NCI-H1105 (cell line): Measurements from ENCODE around the gene KLK1.

Experiments
- DNase-seq: peaks from one replicate; lab custom pipeline; 2025; lab: John Stamatoyannopoulos, UW

KLK1 gene

DNA sequence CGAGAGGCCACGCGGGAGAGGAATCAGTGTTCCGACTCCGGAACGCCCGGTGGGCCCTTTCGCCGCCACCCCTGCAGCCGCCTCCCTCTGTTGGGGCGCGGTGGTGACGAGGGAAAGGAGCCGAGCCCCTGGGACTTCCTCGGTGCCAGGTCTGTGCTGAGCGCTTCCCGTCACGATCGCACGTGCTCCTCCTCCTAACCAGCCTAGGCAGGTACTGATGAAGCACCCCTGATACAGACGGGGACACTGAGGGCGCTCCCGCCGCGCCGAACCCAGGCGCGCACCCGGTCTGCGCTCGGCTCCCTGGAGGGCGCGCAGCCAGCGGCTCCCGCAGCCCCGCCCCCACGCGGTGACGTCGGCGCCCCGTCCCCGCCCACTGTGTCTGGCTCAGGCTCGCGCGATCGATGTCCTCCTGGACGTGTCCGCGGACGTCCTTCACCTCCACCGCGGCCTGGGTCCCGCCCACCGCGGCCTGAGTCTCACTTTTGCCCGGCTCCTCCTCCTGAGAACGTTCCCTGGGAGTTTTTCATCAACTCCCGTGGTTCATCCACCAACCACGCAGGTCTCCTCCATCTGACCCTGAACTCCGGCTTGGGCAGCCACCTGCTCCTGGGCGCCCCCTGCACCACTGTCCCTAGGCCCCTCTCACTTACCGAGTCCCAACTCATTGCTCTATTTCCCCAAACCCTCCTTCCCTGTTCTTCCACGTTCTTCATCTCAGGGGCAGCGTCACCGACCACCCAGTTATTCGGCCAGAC, 12.4 kb upstream of the KLK1 start:
- DNase-seq: peak; percentile 70

DNA sequence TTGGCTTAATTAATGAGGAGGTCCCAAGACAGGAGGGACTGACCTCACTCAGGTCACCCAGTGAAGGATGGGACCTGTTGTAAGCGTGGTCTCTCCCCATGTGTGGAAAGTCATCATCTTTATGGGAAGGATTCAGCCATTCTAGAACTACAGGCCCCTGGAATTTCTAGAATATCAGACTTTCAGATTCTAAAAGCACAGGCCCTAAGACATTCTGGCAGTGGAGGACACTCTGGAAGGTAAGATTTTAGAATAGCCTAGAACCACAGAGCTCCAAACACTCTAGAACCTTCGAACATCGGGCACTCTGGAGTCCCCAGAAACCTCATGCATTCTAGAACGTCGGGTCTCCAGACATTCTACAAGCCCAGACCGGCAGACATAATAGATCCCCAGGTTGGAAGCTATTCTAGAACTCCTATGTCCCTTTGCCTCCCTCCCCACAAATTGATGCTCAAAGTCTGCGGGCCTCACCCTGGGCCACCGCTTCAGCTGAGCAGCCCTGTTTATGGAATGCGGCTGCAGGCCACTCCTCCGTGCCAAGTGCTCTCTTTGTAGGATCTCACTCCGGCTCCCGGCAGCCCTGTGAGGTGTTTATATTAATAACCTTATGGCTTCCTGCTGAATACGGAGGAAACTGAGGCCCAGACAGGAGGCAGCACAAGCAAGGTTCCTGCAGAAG, 11.7 kb upstream of the KLK1 start:
- DNase-seq: peak; percentile 14

DNA sequence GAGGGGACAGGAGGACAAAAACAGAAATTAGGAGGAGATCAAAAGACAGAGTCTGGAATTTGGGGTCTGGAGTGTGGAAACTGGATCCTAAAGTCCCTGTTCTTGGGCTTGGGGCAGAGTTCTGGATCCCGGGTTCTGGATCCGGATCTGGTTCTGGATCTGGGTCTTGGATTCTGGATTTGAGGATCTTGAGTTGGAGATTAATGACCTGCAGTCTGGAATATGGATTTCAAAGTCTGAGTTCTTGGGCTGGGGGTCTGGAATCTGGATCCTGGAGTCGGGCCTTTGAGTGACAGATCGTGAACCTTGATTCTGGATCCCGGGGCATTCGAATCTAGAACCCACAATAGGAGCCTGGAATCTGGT, 10.2 kb upstream of the KLK1 start:
- no peak for DNase-seq

DNA sequence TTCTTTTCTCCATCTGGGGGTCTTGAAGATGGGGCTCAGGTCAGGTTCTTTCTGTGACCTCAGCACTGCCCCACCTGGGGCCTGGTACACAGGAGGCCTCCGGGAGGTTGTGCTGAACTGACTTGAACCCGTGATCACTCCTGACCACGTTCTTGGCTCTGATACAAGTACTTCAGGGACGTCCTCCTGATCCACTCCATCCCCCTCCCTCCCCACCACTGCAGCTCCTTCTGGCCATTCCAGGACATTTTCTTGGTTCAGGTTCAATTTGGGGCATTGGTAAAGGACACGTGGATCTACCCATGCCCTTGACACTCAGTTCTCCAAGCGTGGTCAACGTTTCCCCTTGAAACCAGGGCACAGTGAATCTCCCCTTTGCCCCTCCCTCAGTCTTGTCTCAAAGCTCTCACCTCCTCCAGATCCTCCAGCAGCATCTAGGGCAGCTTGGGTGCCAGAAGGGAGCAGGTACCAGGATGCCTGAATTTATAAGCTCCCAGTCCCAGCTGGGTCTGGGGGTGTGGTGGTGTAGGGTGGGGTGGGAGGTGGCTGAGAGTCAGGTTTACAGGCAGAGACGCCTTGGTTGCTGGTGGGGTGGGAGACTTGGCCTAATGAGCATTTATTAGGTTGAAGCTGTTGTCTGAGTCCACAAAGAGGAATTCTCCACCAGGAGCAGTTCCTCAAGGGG, 9.7 kb upstream of the KLK1 start, which contains the start of gene KLK15:
Gene KLK15, minus strand, starts transcription at position 458 of the 685 bp plus-strand sequence. CDS start 2,082 bp downstream, outside the sequence.
- DNase-seq: no peak

DNA sequence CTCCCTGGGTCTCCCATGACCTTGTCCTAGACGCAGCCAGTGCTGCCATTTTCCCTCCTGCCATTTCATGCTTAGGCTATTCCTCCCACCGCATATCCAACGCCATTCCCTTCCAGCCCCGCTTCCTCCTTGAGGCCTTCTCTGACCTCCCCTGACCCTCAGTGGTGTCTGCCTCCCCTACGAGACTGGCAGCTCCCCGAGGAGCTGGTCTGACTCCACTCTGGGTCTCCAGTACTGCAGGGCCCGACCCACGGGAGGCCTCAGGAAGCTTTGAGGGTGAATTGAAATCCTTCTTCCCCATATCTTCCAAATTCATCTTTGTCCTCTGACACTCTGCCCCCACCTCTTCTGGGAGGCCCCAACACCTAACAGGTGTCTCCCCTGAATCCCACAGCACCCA, 9.1 kb upstream of the KLK1 start:
- DNase-seq: no peak

DNA sequence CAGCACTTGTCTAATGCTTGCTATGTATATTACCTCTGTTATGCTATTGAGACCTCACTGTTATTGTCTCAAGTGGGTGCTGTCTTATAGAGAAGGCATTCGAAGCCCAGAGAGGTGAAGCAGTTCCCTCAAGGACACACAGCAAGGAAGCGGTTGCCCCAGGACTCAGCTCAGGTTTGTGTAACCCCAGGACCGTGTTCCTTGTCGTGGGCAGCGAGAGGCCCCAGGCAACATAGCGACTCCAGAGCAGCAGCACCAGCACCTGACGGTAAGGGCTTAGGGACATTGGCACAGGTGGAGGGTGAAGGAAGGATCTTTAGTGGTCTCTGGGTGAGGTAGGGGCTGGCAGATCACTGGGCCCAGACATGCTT, 7.4 kb upstream of the KLK1 start:
- no peak for DNase-seq

DNA sequence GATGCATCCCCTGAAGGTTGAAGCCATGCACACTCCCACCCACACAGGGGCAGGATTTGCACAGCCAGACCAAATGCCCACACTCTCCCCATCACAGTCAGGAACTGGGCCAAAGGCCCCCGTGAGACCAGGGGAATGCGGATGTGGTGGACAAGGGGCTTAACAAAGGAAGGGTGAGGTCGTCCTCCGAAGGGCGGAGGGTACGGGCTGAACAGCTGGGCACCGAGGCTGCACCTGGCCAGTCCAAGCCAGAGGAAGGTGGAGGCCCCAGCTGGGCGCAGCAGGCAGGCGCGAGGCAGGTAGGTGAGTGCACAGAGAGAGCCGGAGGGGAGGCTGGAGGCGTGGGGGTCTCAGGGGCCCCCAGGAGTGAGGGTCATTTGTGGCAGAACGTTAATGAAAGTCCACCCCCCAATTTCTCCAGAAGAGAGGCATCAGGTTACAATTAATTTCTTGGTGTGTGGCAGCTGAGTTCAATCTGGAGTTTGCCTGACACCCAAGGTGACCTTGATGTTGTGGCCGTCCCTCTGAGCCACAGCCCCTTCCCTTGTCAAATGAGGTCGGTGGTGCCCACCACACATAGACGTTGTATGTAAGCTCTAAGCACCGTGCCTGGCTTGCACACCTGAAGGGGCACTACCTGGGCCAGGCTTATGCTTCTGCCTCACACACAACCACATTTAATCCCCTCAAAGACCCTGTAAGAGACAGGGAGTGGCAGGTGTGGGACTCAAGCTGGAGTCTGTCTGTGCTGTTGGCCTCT, 6.9 kb upstream of the KLK1 start:
- DNase-seq: no peak

DNA sequence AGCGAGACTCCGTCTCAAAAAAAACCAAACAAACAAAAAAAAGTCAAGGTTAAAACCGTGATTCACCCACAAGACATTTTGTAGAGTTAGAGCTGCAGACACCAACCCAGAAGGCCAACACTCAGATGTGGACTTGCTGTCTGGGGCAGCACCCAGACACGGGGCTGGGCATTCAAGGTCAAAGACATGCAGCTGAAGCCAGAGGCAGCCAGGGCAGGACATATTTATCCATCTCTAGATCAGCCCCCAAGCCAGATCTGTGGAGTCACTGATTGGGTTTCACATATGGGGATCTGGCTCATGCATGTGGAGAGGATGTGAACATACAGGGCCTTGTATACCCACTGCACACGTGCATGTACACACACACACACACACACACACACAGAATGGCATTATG, 6.2 kb upstream of the KLK1 start:
- no peak for DNase-seq

DNA sequence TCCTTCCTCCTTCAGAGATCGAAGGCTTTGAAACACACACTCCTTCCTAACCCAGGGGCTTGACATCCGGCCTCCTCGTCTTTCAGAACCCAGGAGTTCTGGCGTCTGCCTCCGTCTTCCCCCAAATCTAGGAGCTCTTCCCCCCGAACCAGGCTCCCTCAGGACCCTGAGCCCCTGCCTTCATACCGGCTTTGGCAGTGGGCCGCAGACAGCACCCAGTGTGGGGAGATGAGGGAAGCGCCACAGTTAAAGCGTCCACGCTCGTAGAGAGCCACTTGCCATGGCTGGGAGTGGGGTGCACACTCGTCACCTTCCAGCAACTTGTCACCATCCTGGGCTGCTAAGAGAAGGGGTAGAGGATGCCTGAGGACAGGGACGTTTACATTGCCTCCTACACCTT, 3.9 kb upstream of the KLK1 start:
- no peak for DNase-seq

DNA sequence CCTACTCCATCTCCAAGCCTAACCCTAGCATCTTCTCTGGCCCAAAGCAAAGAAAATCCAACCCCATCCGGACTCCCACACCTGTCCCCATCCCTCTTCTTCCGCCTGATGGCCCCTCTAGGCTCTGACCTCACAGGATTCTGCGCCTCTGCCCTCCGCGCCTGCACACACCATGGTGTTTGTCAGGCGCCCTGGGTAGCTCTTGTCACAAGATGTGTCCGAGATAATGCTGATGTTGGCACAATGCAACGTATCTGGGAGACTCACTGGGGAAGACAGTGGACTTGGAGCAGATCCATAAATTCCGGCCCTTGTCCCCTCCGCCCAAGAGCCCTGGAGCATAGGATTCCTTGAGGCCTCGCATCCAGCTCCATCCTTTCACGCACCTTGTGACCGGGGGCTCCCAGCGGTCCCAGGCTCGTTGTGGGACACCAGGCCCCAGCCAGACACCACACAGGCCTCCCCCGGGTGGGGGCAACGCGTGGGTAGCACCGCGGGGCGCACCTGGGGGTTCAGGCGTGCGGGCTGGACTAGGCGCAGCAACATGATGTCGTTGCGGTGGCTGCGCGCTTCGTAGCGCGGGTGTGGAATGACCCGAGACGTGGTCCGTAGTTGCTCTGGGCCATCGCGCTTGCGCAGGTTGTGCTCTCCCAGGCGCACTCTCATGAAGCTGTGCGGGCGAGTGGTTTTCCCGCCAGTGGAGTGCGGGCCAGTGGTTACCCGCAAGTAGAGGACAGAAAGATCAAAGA, 3.1 kb upstream of the KLK1 start:
- DNase-seq: no peak

DNA sequence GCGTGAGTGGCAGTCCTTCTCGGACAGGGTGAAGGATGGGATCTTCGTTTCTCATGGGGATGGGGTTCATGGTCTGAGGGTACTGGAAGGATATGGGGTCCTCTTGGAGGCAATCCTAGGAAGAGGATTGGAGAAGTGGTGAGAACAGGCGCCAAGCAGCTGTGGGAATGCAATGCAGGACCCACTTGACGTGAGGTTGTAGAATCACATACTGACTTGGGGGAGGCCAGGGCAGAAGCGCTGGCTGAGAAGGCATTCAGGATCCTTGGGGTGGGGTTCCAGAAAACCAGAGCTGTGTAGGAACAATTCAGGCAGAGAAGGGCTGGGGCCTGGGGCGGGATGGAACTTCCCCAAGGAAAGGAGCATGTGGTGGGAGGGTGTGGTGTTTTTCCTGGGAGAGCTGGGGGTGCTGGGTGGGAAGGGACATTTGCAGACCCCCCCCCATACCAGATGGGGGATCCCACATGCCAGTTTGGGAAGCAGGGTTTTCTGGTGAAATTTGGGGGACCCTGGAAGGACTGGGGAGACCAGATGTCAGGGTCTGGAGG, 852 bp downstream of the KLK1 start:
- DNase-seq: no peak

DNA sequence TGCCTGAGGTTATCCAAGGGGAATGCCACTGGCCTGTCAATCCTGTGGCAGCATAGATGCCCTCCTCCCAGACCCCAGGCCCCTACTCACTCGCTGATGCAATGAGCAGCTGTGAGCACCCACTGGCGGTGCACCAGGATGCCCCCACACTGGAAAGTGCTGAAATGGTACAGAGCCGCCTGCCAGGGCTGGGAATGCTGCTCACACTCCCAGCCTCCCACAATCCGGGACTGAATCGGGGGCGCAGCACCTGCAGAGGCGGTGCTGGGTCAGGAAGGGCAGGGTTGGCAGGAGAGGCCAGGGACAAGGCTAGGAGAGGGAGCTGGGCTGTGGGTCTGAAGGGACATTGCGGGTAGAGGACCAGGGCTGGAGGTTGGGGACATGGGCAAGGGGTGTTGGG, 2.0 kb downstream of the KLK1 start:
- DNase-seq: no peak

DNA sequence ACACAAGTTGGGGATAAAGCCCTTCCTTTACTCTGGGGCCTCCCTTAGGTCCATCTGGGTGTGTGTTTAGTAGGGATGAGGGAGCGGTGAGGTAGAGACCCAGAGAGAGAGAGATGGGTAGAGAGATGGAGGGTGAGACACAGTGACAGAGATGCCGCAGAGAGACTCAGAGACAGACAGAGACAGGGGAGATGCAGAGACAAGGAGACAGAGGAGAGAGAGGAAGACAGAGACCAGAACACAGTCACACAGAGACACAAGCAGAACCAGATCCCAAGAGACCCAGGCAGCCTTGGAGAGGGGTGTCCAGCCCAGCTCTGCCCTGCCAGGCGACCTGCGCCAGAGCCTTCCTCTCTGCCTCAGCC, 2.4 kb downstream of the KLK1 start:
- no peak for DNase-seq

DNA sequence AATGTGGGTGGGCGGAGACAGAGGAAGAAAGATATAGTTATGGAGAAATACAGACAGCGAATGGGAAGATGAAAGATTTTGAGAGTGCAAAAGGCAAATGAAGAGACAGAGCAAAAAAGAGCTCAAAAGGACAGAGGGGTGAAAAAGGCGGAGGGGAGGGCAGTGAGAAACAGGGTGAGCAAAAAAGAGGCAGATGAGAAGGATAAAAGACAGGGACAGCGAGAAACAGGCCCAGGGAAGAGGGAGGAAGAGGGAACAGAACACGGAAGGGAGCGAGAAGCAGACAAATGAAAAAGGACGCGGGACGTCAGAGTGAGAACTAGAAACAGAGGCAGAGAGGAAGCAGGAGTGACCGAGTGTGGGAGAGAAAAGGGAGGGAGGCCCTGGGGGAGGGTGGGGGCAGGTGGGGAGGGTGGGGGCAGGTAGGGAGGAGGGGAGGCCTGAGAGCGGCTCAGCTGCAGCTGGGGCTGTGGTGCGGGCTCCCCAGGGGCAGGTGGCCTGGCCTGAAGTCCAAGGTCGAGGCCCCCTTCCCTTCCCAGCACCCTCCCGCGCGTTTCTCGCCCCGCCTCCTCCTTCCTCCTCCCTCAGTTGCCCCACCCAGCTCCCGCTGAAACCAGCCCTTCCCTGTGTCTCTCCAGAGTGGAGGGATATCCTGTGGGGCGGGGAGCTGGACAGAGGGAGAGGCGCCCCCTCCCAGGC, 2.9 kb downstream of the KLK1 start:
- no peak for DNase-seq

DNA sequence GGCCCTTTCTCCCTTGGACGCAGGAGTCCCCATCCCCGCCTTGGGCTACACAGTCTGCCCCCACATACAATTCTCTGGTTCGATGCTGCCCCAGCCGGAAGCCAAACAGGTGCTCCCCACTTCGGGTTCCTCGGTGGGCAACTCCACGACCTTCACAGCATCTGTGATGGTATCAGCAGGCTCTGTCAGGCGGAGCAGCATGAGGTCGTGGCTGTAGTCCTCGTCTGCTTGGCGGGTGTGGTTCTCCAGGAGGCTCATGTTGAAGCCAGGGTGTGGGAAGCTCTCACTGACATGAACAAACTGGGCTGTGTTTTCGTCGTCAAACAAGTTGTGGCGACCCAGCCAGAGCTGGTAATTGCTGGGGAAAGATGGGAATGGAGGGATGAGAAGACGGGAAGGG, 3.5 kb downstream of the KLK1 start:
- DNase-seq: no peak

DNA sequence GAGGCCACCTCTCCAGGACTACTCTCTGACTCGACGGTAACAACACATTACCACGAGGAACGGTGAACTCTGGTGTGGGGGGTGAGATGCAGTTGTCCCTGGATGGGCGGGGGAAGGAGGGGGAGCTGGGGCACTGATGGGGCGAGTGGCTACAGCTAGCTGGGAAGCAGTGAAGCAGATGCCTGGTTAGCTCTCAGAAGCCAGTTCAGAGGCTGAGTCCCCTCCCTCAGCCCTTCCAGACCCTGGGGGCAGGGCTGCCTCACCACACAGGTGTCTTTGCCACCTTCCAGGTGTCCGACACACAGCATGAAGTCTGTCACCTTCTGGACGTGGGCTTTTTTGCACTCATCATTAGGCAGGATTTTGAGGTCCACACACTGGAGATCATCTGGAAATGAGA, 4.0 kb downstream of the KLK1 start:
- no peak for DNase-seq

DNA sequence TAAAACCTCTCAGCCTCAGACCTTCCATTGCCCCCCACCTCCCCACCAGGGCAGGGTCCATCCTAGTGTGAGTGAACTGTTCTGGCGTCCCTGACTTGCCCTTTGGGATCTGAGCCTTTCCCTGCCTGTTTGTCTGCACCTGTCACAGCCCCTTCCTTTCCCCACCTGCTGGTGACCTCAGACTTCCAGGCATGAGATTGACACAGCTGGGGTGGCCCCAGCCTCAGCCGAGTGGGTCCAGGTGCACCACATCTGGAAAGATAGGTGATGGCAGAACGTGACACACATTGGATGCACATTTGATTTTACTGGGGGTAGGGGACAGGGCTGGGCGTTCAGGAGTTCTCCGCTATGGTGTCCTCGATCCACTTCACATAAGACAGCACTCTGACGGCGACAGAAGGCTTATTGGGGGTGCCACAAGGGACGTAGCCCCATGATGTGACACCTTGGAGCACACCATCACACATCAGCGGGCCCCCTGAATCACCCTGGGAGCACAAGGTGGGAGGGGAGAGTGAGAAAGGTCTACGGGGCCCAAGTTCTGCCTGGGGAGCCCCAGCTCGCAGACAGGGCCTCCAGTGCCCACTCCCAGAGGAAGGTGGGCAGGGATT, 4.6 kb downstream of the KLK1 start:
- no peak for DNase-seq

DNA sequence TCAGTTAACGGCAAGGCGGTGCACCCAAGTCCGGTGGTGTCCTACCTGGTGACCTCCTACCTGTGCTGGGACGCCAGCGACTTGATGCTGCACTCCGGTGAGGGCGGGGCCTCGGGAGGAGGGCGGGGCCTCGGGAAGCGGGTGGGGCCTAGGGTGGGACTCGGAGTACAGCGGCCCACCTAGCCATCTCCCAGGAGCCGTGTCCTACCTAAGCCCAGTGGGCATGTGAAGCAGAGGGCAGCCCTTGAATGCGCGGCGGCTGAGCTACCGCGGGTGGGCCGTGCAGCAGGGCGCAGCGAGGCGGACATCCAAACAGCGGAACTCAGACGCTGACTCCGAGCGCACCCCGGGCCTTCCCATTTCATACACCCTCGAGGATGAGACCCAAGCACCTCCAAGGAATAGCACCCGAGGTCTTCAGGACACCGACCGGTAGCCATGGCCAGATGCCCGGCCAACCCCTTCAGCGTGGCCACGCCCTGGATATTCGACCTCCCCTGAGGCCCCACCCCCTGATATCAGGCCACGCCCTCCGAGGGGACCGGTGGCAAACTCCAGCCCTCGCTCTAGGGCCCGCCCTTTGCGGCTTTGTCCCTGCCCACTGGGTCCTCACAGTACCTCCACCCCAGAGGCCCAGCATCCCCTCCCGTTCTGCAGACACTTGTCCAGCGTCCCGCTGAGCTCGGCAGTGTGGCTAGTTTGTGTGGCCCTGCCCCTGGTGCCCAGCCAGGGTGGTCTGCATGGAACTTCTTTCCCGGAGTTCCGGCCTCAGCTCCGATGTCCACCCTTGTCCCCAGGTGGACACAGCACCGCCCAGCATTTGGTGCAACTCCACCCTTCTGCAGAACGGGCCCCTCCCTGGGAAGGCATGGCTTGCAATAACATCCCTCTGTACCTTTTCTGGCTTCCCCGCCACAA, 5.4 kb downstream of the KLK1 start:
- peak; percentile 73 for DNase-seq

DNA sequence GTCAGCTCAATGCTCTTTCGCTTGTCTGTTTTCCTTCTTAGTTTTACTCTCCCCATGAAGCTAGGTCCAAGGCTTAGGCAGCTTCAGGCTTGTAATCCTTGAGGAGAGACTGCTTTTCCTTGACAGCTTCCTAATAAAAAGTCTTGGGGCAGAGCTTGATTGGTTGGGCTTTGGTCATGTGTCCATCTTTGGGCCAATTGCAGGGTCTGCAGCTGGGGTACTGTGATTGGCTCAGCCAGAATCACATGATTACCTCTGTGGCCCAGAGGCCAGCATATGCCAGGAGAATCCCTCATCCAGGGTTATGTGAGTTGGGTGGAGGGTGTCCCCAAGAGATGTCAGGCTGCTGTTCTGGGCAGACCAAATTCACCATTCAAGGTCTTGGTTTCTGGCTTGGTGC, 8.1 kb downstream of the KLK1 start:
- DNase-seq: no peak
